ENCODE results near the gene EHBP1L1. TPM values are rescaled to one million over a fixed set of nuclear protein-coding genes. Genes with fewer than 3 reads are reported as not detected.

Gene EHBP1L1
- total and polyA plus RNA-seq, 2 of the 13 experiments (the other 11 are each of a cell fraction or from before 2014, with no cell fraction given), result 8.3 to 10.6 TPM

GRCh38 chr11:65615229-65615949 lies 39.5 kb downstream of the EHBP1L1 start, which contains the start of gene PCNX3 (continued):
- TF ChIP-seq, protein P1, sequence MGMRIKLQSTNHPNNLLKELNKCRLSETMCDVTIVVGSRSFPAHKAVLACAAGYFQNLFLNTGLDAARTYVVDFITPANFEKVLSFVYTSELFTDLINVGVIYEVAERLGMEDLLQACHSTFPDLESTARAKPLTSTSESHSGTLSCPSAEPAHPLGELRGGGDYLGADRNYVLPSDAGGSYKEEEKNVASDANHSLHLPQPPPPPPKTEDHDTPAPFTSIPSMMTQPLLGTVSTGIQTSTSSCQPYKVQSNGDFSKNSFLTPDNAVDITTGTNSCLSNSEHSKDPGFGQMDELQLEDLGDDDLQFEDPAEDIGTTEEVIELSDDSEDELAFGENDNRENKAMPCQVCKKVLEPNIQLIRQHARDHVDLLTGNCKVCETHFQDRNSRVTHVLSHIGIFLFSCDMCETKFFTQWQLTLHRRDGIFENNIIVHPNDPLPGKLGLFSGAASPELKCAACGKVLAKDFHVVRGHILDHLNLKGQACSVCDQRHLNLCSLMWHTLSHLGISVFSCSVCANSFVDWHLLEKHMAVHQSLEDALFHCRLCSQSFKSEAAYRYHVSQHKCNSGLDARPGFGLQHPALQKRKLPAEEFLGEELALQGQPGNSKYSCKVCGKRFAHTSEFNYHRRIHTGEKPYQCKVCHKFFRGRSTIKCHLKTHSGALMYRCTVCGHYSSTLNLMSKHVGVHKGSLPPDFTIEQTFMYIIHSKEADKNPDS (CRISPR knock-in tag; IDR thresholded peaks at IDR 0.05), result no peak
- TF ChIP-seq ARNT2 (CRISPR knock-in tag; IDR thresholded peaks at IDR 0.05; ENCODE audit: low read depth) (peak; percentile 45; the same call in 1 of the 2 replicates), MXD4 (CRISPR knock-in tag; IDR thresholded peaks at IDR 0.05) (peak; percentile 22; the same call in 1 of the 2 replicates), MLLT10 (CRISPR knock-in tag; IDR thresholded peaks at IDR 0.05) (no peak), ZNF558 (CRISPR knock-in tag; IDR thresholded peaks at IDR 0.05; ENCODE audit: borderline replicate concordance) (no peak), ZSCAN30 (CRISPR knock-in tag; IDR thresholded peaks at IDR 0.05) (no peak), NFATC3 (CRISPR knock-in tag; IDR thresholded peaks at IDR 0.05) (no peak), ZZZ3 (CRISPR knock-in tag; IDR thresholded peaks at IDR 0.05; ENCODE audit: borderline replicate concordance) (no peak), ZFP36 (IDR thresholded peaks at IDR 0.05; ENCODE audit: borderline replicate concordance, low read depth, low read length, partially characterized antibody) (no peak), ZNF781 (CRISPR knock-in tag; IDR thresholded peaks at IDR 0.05; ENCODE audit: borderline replicate concordance, not compliant biosample characterization) (no peak), CERS6 (CRISPR knock-in tag; IDR thresholded peaks at IDR 0.05) (no peak), ZBTB2 (CRISPR knock-in tag; IDR thresholded peaks at IDR 0.05; ENCODE audit: low read depth) (peak; percentile 85; the same call in 1 of the 2 replicates), RBAK (CRISPR knock-in tag; IDR thresholded peaks at IDR 0.05) (no peak), ZNF550 (CRISPR knock-in tag; IDR thresholded peaks at IDR 0.05; ENCODE audit: borderline replicate concordance) (no peak), ZNF629 (CRISPR knock-in tag; conservative IDR thresholded peaks at IDR 0.05) (no peak), WIZ (CRISPR knock-in tag; IDR thresholded peaks at IDR 0.05) (no peak), DMAP1 (CRISPR knock-in tag; IDR thresholded peaks at IDR 0.05) (0 out of 2 replicates have a peak, but pooled peaks have one; percentile 53), SOX6 (IDR thresholded peaks at IDR 0.05) (no peak), SOX6 (CRISPR knock-in tag; IDR thresholded peaks at IDR 0.05) (peak; percentile 38; the same call in 1 of the 2 replicates), YEATS4 (CRISPR knock-in tag; IDR thresholded peaks at IDR 0.05; ENCODE audit: borderline replicate concordance) (peak; percentile 12; the same call in 1 of the 2 replicates), RARG (CRISPR knock-in tag; IDR thresholded peaks at IDR 0.05; ENCODE audit: low read depth) (no peak), AKAP8 (CRISPR knock-in tag; IDR thresholded peaks at IDR 0.05) (no peak), ATM (IDR thresholded peaks at IDR 0.05; ENCODE audit: borderline replicate concordance) (no peak), ZFP36L1 (CRISPR knock-in tag; IDR thresholded peaks at IDR 0.05) (no peak), GATAD2A (CRISPR knock-in tag; IDR thresholded peaks at IDR 0.05) (no peak; the same call in 1 of the 2 replicates)
- TF ChIP-seq, protein P2, sequence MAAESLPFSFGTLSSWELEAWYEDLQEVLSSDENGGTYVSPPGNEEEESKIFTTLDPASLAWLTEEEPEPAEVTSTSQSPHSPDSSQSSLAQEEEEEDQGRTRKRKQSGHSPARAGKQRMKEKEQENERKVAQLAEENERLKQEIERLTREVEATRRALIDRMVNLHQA (CRISPR knock-in tag; IDR thresholded peaks at IDR 0.05), result no peak

Measured in HepG2 (cell line).